HepG2 (cell line): Measurements from ENCODE around the gene RNF213. TPM values are rescaled to one million over a fixed set of nuclear protein-coding genes. Genes with fewer than 3 reads are reported as not detected.

ENCODE experiments used
- ATAC-seq: fragments of 200-7000 bp; cut with Tn5 transposase; 3 replicates; pipeline ENCODE4 v1.9.1; 2020; ENCODE audit warnings: mild to moderate bottlenecking, moderate library complexity
- BruUV-seq: library from RNA; stranded (reverse); fragments of 400-500 nt; replicated peaks from 2 replicates; lab custom pipeline; 2021; lab: Mats Ljungman, UMichigan
- CTCF ChIA-PET: fragments of 300-600 bp; formaldehyde crosslinking; extraction: SDS; loops from one replicate; lab custom pipeline; 2021; ENCODE audit warnings: low total read pairs, inconsistent platforms, low intra/inter-chr PET ratio; lab: Yijun Ruan, JAX
- POLR2A ChIA-PET: fragments of 350-600 bp; sonication (Branson Sonifier 250); formaldehyde crosslinking; loops from one replicate; lab custom pipeline; 2020; ENCODE audit warnings: antibody characterized with exemption, inconsistent platforms; lab: Yijun Ruan, JAX
- DNase-seq: peaks from one replicate; pipeline ENCODE4 v3.0.0-alpha.2; 2015; ENCODE audit warnings: low spot score
- FAIRE-seq: peaks from 3 replicates; lab custom pipeline; 2011; peaks lifted over from hg19 to GRCh38; lab: Jason Lieb, UNC
- H2AFZ ChIP-seq: one replicate; pipeline ENCODE4 v1.6.1; 2011; ENCODE audit warnings: low read length, inconsistent platforms
- H3K27ac ChIP-seq: fragments of 300-600 bp; 3 replicates; pipeline ENCODE4 v1.8.0; 2011; ENCODE audit warnings: mixed run types, mild to moderate bottlenecking, mixed read lengths, low read length, inconsistent platforms; ENCODE audit not compliant: insufficient read depth; ENCODE audit errors: extremely low read length
- H3K27me3 ChIP-seq, 2 experiments: fragments of 200-600 bp in 1 of 2; 2 replicates in 1 of 2; 3 replicates in 1 of 2; pipeline versions ENCODE4 v1.6.0 to v1.8.0; 2011; ENCODE audit warnings: low read length in 2 of 2, mild to moderate bottlenecking in 2 of 2, moderate library complexity in 2 of 2, inconsistent platforms in 1 of 2; ENCODE audit not compliant: insufficient read depth in 2 of 2, control insufficient read depth in 1 of 2
- H3K36me3 ChIP-seq, 2 experiments: fragments of 200-600 bp in 1 of 2; replicated peaks in 1 of 2; 2 replicates in 1 of 2; 3 replicates in 1 of 2; pipeline versions ENCODE4 v1.5.1 to v1.8.0; 2011; ENCODE audit warnings: low read length in 2 of 2, inconsistent platforms in 1 of 2; ENCODE audit not compliant: insufficient read depth in 2 of 2, control insufficient read depth in 1 of 2
- H3K4me1 ChIP-seq: 2 replicates; pipeline ENCODE4 v1.5.1; 2012; ENCODE audit warnings: low read length, inconsistent platforms; ENCODE audit not compliant: insufficient read depth
- H3K4me2 ChIP-seq: 2 replicates; pipeline ENCODE4 v1.6.0; 2011; ENCODE audit warnings: low read depth, low read length, inconsistent platforms
- H3K4me3 ChIP-seq, 3 experiments: fragments of 200-600 bp in 1 of 3; sonication (generic), shearing (Covaris generic) in 1 of 3; replicated peaks in 1 of 3; 2 replicates each; pipeline ENCODE4 v1.5.1; 2011 to 2016; ENCODE audit warnings: low read length in 3 of 3, inconsistent platforms in 2 of 3, low read depth in 2 of 3, mild to moderate bottlenecking in 2 of 3, control low read depth in 1 of 3, mixed read lengths in 1 of 3; ENCODE audit not compliant: insufficient read depth in 1 of 3
- H3K79me2 ChIP-seq: one replicate; pipeline ENCODE4 v1.6.1; 2011; ENCODE audit warnings: low read length, inconsistent platforms; ENCODE audit not compliant: insufficient read depth
- H3K9ac ChIP-seq: 2 replicates; pipeline ENCODE4 v1.6.0; 2011; ENCODE audit warnings: mild to moderate bottlenecking, low read depth, low read length, inconsistent platforms; ENCODE audit not compliant: insufficient read depth
- H3K9me3 ChIP-seq: 2 replicates; pipeline ENCODE4 v1.5.1; 2012; ENCODE audit warnings: mild to moderate bottlenecking, low read length
- H4K20me1 ChIP-seq: 2 replicates; pipeline ENCODE4 v1.6.0; 2011; ENCODE audit warnings: inconsistent platforms, mild to moderate bottlenecking, low read length, moderate library complexity; ENCODE audit not compliant: insufficient read depth
- CHCHD3 ChIP-seq: sonication (generic); formaldehyde crosslinking; IDR thresholded peaks from 2 replicates; pipeline ENCODE4 v1.8.0; 2022; ENCODE audit warnings: mild to moderate bottlenecking, missing genetic modification reagents, moderate library complexity
- HOXA9 ChIP-seq: sonication (generic); formaldehyde crosslinking; IDR thresholded peaks from 2 replicates; pipeline ENCODE4 v1.8.1; 2022; ENCODE audit warnings: missing genetic modification reagents, mild to moderate bottlenecking, moderate library complexity, borderline replicate concordance
- LCORL ChIP-seq, 2 experiments: fragments of 450-650 bp in 1 of 2; sonication (generic) in 1 of 2; formaldehyde crosslinking in 1 of 2; IDR thresholded peaks; 2 replicates each; pipeline versions ENCODE4 v1.5.0 to v1.6.1; 2017 to 2020; ENCODE audit warnings: antibody characterized with exemption in 1 of 2, missing genetic modification reagents in 1 of 2
- ZNF24 ChIP-seq: fragments of 450-650 bp; IDR thresholded peaks from 2 replicates; pipeline ENCODE4 v1.6.1; 2017; ENCODE audit warnings: antibody characterized with exemption, mild to moderate bottlenecking
- ZNF441 ChIP-seq: sonication (generic); formaldehyde crosslinking; IDR thresholded peaks from 2 replicates; pipeline ENCODE4 v1.7.0; 2021; ENCODE audit warnings: missing genetic modification reagents, borderline replicate concordance
- ZNF577 ChIP-seq: sonication (generic); formaldehyde crosslinking; IDR thresholded peaks from 2 replicates; pipeline ENCODE4 v1.4.0; 2020; ENCODE audit warnings: mild to moderate bottlenecking, low read depth, missing genetic modification reagents, borderline replicate concordance
- ZSCAN30 ChIP-seq: sonication (generic); formaldehyde crosslinking; IDR thresholded peaks from 2 replicates; pipeline ENCODE4 v1.5.0; 2020; ENCODE audit warnings: mild to moderate bottlenecking, missing genetic modification reagents
- WGBS: methylation state at CpG from one replicate; pipeline ENCODE4 v1.1.6; 2017; ENCODE audit warnings: low lambda C conversion rate; 5-methylcytosine and 5-hydroxymethylcytosine counted together
- in situ Hi-C: cut with HindIII; loops from 2 replicates; pipeline ENCODE4 v1.10.0; 2017; ENCODE audit warnings: low pct_unique_long_range_greater_than_20kb; ENCODE audit not compliant: extremely low pct_ligation_motif_present
- intact Hi-C: fragments of 100-400 bp; cut with micrococcal nuclease; formaldehyde crosslinking; loops from one replicate; pipeline ENCODE4 v1.10.0; 2022; ENCODE audit not compliant: unreplicated experiment
- polyA plus RNA-seq, 8 experiments: library from polyadenylated mRNA; depleted of rRNA in 3 of 8; stranded (reverse) in 7 of 8; unstranded in 1 of 8; fragments of >200 nt; fragmentation: Illumina TruSeq in 4 of 8; extraction: Trizol in 4 of 8; gene quantifications; 2 replicates each; pipeline versions ENCODE4 v1.2.1 to v1.2.3, GENCODE V29; 2011 to 2016; ENCODE audit warnings: low read depth in 4 of 8, missing spikeins in 1 of 8, mixed read lengths in 1 of 8; ENCODE audit not compliant: insufficient read depth in 1 of 8
- total RNA-seq, 5 experiments: library from RNA; depleted of rRNA; stranded (reverse); fragments of >200 nt; fragmentation: Illumina TruSeq; extraction: Trizol; gene quantifications; 2 replicates each; pipeline ENCODE4 v1.2.3, GENCODE V29; 2016; ENCODE audit warnings: low read depth in 1 of 5
- TF ChIP-seq, protein P1 (sequence below): IDR thresholded peaks from 2 replicates; pipeline ENCODE4 v1.6.1; 2016
- TF ChIP-seq, protein P2 (sequence below): sonication (generic); formaldehyde crosslinking; IDR thresholded peaks from 2 replicates; pipeline ENCODE4 v1.4.0; 2020; ENCODE audit warnings: missing genetic modification reagents, borderline replicate concordance
- TF ChIP-seq, protein P3 (sequence below): sonication (generic); formaldehyde crosslinking; IDR thresholded peaks from 2 replicates; pipeline ENCODE4 v1.4.0; 2020; ENCODE audit warnings: mild to moderate bottlenecking, missing genetic modification reagents

Gene RNF213
- total and polyA plus RNA-seq, 2 of the 13 experiments (the other 11 are each of a cell fraction or from before 2014, with no cell fraction given) = 38.6 to 38.7 TPM

DNA sequence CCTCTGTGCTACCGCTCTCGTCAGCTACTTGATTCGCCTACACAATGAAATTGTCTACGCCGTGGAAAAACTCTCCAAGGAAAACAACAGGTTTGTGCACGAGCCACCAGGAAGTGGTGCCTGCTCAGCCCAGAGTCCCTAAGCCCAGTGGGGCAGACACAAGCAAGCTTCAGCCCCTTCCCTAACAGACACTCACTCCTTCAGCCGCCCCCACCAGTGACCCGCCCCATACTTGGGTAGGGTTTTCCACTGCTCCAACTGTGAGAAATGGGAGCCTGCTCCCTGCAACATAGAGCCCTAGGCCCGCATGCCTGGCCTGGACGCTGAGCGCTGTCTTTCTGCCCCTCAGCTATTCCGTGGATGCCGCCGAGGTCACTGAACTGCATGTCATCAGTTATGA is 125.7 kb downstream of the RNF213 start:
- in situ Hi-C loops (no loop called here), intact Hi-C loops (no loop called here)
- Histone ChIP-seq H3K79me2 (no peaks in the 10 kb centered on the region), H3K4me3 (no peak overlapping the region), H3K36me3 (peaks cover 42 to 74% of the 10 kb centered on the region in 2 experiments), H3K4me1 (no peaks in the 10 kb centered on the region), H3K9ac (no peak overlapping the region), H3K9me3 (no peaks in the 10 kb centered on the region), H3K27me3 (no peaks in the 10 kb centered on the region), H4K20me1 (no peaks in the 10 kb centered on the region; the same call in 1 of the 2 replicates), H3K27ac (no peak overlapping the region), H2AFZ (no peak overlapping the region), H3K4me2 (no peak overlapping the region)
- ATAC-seq (no peak), DNase-seq (no peak), FAIRE-seq (no peak)
- ChIA-PET CTCF (no interaction called here), POLR2A (no interaction called here)
- 94% methylated on average over 14 of the region's 14 CpGs for WGBS
- no TSS peak for BruUV-seq
- no peak for TF ChIP-seq LCORL (IDR thresholded peaks at IDR 0.05)
- no peak for TF ChIP-seq LCORL (CRISPR knock-in tag; IDR thresholded peaks at IDR 0.05)
- TF ChIP-seq ZNF24 = no peak
- no peak for TF ChIP-seq ZNF577
- TF ChIP-seq ZSCAN30 (CRISPR knock-in tag) = no peak
- no peak for TF ChIP-seq ZNF441 (CRISPR knock-in tag)
- TF ChIP-seq, protein P1, sequence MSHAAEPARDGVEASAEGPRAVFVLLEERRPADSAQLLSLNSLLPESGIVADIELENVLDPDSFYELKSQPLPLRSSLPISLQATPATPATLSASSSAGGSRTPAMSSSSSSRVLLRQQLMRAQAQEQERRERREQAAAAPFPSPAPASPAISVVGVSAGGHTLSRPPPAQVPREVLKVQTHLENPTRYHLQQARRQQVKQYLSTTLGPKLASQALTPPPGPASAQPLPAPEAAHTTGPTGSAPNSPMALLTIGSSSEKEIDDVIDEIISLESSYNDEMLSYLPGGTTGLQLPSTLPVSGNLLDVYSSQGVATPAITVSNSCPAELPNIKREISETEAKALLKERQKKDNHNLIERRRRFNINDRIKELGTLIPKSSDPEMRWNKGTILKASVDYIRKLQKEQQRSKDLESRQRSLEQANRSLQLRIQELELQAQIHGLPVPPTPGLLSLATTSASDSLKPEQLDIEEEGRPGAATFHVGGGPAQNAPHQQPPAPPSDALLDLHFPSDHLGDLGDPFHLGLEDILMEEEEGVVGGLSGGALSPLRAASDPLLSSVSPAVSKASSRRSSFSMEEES = no peak
- no peak for TF ChIP-seq CHCHD3 (CRISPR knock-in tag)
- no peak for TF ChIP-seq HOXA9 (CRISPR knock-in tag)
- TF ChIP-seq, protein P2, sequence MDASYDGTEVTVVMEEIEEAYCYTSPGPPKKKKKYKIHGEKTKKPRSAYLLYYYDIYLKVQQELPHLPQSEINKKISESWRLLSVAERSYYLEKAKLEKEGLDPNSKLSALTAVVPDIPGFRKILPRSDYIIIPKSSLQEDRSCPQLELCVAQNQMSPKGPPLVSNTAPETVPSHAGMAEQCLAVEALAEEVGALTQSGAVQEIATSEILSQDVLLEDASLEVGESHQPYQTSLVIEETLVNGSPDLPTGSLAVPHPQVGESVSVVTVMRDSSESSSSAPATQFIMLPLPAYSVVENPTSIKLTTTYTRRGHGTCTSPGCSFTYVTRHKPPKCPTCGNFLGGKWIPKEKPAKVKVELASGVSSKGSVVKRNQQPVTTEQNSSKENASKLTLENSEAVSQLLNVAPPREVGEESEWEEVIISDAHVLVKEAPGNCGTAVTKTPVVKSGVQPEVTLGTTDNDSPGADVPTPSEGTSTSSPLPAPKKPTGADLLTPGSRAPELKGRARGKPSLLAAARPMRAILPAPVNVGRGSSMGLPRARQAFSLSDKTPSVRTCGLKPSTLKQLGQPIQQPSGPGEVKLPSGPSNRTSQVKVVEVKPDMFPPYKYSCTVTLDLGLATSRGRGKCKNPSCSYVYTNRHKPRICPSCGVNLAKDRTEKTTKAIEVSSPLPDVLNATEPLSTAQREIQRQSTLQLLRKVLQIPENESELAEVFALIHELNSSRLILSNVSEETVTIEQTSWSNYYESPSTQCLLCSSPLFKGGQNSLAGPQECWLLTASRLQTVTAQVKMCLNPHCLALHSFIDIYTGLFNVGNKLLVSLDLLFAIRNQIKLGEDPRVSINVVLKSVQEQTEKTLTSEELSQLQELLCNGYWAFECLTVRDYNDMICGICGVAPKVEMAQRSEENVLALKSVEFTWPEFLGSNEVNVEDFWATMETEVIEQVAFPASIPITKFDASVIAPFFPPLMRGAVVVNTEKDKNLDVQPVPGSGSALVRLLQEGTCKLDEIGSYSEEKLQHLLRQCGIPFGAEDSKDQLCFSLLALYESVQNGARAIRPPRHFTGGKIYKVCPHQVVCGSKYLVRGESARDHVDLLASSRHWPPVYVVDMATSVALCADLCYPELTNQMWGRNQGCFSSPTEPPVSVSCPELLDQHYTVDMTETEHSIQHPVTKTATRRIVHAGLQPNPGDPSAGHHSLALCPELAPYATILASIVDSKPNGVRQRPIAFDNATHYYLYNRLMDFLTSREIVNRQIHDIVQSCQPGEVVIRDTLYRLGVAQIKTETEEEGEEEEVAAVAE (CRISPR knock-in tag) = no peak
- TF ChIP-seq, protein P3, sequence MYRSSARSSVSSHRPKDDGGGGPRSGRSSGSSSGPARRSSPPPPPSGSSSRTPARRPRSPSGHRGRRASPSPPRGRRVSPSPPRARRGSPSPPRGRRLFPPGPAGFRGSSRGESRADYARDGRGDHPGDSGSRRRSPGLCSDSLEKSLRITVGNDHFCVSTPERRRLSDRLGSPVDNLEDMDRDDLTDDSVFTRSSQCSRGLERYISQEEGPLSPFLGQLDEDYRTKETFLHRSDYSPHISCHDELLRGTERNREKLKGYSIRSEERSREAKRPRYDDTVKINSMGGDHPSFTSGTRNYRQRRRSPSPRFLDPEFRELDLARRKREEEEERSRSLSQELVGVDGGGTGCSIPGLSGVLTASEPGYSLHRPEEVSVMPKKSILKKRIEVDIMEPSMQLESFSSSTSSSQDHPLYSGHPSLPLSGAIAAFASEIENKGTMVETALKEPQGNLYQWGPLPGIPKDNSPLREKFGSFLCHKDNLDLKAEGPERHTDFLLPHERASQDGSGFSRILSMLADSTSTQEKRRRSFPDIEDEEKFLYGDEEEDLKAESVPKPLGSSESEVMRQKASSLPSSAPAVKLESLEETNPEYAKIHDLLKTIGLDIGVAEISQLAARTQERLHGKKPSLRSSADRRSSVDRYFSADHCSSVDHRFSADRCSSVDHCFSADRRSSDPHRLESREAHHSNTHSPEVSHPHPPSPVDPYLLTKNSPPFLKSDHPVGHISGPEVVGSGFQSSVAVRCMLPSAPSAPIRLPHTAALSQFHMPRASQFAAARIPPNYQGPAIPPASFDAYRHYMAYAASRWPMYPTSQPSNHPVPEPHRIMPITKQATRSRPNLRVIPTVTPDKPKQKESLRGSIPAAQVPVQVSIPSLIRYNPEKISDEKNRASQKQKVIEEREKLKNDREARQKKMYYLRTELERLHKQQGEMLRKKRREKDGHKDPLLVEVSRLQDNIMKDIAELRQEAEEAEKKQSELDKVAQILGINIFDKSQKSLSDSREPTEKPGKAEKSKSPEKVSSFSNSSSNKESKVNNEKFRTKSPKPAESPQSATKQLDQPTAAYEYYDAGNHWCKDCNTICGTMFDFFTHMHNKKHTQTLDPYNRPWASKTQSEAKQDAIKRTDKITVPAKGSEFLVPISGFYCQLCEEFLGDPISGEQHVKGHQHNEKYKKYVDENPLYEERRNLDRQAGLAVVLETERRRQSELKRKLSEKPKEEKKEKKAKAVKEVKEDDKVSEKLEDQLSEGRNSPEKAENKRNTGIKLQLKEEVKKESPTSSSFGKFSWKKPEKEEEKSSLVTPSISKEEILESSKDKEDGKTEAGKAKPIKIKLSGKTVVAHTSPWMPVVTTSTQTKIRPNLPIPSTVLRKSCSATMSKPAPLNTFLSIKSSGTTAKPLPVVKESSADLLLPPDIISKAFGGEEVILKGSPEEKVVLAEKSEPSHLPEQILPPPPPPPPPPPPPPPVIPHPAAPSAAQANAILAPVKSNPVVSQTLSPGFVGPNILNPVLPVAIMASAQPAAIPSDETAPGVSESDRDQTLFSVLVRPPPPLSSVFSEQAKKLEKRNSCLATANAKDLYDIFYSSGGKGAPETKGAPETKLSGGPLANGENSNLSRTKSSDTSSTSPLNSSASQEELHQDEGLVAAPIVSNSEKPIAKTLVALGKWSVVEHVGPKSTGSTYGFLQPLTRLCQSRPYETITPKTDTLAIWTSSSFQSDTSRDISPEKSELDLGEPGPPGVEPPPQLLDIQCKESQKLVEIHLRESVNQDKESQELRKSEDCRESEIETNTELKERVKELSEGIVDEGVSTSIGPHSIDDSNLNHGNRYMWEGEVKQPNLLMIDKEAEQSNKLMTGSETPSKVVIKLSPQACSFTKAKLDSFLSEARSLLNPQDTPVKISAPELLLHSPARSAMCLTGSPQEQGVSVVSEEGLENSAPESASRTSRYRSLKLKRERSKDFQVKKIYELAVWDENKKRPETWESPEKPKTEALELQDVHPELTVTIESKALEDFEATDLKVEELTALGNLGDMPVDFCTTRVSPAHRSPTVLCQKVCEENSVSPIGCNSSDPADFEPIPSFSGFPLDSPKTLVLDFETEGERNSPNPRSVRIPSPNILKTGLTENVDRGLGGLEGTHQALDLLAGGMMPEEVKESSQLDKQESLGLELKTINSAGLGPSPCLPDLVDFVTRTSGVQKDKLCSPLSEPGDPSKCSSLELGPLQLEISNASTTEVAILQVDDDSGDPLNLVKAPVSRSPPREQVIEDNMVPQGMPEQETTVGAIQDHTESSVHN (CRISPR knock-in tag) = no peak
